ENCODE data around the gene NDUFA11. TPM values are rescaled to one million over a fixed set of nuclear protein-coding genes. Genes with fewer than 3 reads are reported as not detected.

Gene NDUFA11
- total and polyA plus RNA-seq, 2 of the 13 experiments (the other 11 are each of a cell fraction or from before 2014, with no cell fraction given) = 286 to 378 TPM

DNA sequence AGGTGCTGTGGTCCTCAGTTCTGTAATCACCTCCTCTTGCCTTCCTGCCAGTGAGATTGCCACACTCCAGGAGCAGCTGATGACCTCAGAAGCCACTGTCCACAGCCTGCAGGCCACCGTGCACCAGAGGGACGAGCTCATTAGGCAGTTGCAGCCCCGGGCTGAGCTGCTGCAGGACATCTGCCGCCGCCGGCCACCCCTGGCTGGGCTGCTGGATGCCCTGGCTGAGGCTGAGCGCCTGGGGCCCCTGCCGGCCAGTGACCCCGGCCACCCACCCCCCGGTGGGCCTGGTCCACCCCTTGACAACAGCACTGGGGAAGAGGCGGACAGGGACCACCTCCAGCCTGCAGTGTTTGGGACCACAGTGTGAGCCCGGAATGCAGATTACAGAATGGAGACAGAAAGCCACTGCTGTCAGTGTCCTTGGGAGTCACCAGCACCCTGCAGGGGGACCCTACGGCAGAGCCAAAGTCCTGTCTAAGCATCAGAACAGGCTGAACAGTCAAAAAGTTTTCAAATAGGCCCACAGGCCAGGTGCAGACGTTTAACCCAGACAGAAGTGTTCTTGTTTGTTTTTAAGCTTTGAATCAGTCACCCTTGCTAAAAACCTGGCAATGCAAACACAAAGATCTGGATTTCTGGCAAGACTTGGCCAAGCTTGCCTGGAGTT is 5.3 kb upstream of the NDUFA11 start:
- FAIRE-seq (peak; percentile 98), DNase-seq (ENCODE audit: low spot score) (peak; percentile 92), ATAC-seq (peak; percentile 44)
- H2AFZ ChIP-seq (ENCODE audit: low read length) = no peak overlapping the region
- ChIA-PET POLR2A (interaction anchor here (0.9 to 2.9 kb wide), 6 partner anchors 38 to 105 kb away, joined by 3 to 14 read pairs (median 5); partner anchors contain the start of gene FUT5), CTCF (ENCODE audit: low intra/inter-chr PET ratio, low total read pairs) (no interaction called here)
- peak overlapping the region; percentile 25 to 66 (median 36) for H3K4me3 ChIP-seq (replicated peaks in 1 of 3; ENCODE audit: insufficient read depth in 1 of 3, low read depth in 2 of 3, low read length in 3 of 3)
- intact Hi-C loops (cut with micrococcal nuclease; ENCODE audit: unreplicated experiment) = loop anchor here (2.0 kb wide), 1 partner anchor 46 kb away; no protein-coding TSS in a partner anchor
- in situ Hi-C loops (cut with HindIII; ENCODE audit: extremely low pct_ligation_motif_present, low pct_unique_long_range_greater_than_20kb) = no loop called here
- no TSS peak for BruUV-seq (replicated peaks)
- H3K9ac ChIP-seq (ENCODE audit: insufficient read depth, low read depth, low read length) = peak overlapping the region; percentile 80
- H3K4me2 ChIP-seq (ENCODE audit: low read depth, low read length) = peak overlapping the region; percentile 79
- peaks cover 78% of the 10 kb centered on the region for H3K4me1 ChIP-seq (ENCODE audit: insufficient read depth, low read length)
- no peaks in the 10 kb centered on the region for H3K36me3 ChIP-seq (replicated peaks in 1 of 2; ENCODE audit: control insufficient read depth in 1 of 2, insufficient read depth in 2 of 2, low read length in 2 of 2)
- 0% methylated on average over 3 of the region's 14 CpGs for WGBS (ENCODE audit: low lambda C conversion rate)
- peaks cover 5% of the 10 kb centered on the region for H3K79me2 ChIP-seq (ENCODE audit: insufficient read depth, low read length)
- no peaks in the 10 kb centered on the region for H4K20me1 ChIP-seq (ENCODE audit: insufficient read depth, low read length)
- H3K9me3 ChIP-seq (ENCODE audit: low read length) = no peaks in the 10 kb centered on the region
- H3K27me3 ChIP-seq (ENCODE audit: control insufficient read depth in 1 of 2, insufficient read depth in 2 of 2, low read length in 2 of 2) = no peaks in the 10 kb centered on the region
- H3K27ac ChIP-seq (ENCODE audit: extremely low read length, insufficient read depth, low read length) = peak overlapping the region; percentile 96
- TF ChIP-seq AGO1 (IDR thresholded peaks at IDR 0.05; ENCODE audit: low read depth, low read length, poor library complexity, severe bottlenecking) = no peak
- TF ChIP-seq ARID2 (CRISPR knock-in tag; IDR thresholded peaks at IDR 0.05; ENCODE audit: borderline replicate concordance) = peak; percentile 72; the same call in 1 of the 2 replicates
- TF ChIP-seq CREB1 (IDR thresholded peaks at IDR 0.05) = no peak
- TF ChIP-seq CREB1 (CRISPR knock-in tag; IDR thresholded peaks at IDR 0.05) = no peak
- no peak for TF ChIP-seq GTF3A (CRISPR knock-in tag; conservative IDR thresholded peaks at IDR 0.05)
- no peak for TF ChIP-seq TAF15 (IDR thresholded peaks at IDR 0.05; ENCODE audit: low read depth, low read length, poor library complexity, severe bottlenecking)
- TF ChIP-seq, protein P1, sequence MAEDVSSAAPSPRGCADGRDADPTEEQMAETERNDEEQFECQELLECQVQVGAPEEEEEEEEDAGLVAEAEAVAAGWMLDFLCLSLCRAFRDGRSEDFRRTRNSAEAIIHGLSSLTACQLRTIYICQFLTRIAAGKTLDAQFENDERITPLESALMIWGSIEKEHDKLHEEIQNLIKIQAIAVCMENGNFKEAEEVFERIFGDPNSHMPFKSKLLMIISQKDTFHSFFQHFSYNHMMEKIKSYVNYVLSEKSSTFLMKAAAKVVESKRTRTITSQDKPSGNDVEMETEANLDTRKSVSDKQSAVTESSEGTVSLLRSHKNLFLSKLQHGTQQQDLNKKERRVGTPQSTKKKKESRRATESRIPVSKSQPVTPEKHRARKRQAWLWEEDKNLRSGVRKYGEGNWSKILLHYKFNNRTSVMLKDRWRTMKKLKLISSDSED (CRISPR knock-in tag; IDR thresholded peaks at IDR 0.05) = no peak
- no peak for TF ChIP-seq IRX3 (CRISPR knock-in tag; IDR thresholded peaks at IDR 0.05; ENCODE audit: borderline replicate concordance, low read depth)
- TF ChIP-seq, protein P2, sequence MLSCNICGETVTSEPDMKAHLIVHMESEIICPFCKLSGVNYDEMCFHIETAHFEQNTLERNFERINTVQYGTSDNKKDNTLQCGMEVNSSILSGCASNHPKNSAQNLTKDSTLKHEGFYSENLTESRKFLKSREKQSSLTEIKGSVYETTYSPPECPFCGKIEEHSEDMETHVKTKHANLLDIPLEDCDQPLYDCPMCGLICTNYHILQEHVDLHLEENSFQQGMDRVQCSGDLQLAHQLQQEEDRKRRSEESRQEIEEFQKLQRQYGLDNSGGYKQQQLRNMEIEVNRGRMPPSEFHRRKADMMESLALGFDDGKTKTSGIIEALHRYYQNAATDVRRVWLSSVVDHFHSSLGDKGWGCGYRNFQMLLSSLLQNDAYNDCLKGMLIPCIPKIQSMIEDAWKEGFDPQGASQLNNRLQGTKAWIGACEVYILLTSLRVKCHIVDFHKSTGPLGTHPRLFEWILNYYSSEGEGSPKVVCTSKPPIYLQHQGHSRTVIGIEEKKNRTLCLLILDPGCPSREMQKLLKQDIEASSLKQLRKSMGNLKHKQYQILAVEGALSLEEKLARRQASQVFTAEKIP (CRISPR knock-in tag; IDR thresholded peaks at IDR 0.05; ENCODE audit: borderline replicate concordance) = no peak
- TF ChIP-seq, protein P3, sequence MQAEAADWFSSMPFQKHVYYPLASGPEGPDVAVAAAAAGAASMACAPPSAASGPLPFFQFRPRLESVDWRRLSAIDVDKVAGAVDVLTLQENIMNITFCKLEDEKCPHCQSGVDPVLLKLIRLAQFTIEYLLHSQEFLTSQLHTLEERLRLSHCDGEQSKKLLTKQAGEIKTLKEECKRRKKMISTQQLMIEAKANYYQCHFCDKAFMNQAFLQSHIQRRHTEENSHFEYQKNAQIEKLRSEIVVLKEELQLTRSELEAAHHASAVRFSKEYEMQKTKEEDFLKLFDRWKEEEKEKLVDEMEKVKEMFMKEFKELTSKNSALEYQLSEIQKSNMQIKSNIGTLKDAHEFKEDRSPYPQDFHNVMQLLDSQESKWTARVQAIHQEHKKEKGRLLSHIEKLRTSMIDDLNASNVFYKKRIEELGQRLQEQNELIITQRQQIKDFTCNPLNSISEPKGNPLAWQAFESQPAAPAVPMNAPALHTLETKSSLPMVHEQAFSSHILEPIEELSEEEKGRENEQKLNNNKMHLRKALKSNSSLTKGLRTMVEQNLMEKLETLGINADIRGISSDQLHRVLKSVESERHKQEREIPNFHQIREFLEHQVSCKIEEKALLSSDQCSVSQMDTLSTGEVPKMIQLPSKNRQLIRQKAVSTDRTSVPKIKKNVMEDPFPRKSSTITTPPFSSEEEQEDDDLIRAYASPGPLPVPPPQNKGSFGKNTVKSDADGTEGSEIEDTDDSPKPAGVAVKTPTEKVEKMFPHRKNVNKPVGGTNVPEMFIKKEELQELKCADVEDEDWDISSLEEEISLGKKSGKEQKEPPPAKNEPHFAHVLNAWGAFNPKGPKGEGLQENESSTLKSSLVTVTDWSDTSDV (CRISPR knock-in tag; IDR thresholded peaks at IDR 0.05) = no peak
- TF ChIP-seq, protein P4, sequence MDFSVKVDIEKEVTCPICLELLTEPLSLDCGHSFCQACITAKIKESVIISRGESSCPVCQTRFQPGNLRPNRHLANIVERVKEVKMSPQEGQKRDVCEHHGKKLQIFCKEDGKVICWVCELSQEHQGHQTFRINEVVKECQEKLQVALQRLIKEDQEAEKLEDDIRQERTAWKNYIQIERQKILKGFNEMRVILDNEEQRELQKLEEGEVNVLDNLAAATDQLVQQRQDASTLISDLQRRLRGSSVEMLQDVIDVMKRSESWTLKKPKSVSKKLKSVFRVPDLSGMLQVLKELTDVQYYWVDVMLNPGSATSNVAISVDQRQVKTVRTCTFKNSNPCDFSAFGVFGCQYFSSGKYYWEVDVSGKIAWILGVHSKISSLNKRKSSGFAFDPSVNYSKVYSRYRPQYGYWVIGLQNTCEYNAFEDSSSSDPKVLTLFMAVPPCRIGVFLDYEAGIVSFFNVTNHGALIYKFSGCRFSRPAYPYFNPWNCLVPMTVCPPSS (IDR thresholded peaks at IDR 0.05) = no peak
- TF ChIP-seq, protein P5, sequence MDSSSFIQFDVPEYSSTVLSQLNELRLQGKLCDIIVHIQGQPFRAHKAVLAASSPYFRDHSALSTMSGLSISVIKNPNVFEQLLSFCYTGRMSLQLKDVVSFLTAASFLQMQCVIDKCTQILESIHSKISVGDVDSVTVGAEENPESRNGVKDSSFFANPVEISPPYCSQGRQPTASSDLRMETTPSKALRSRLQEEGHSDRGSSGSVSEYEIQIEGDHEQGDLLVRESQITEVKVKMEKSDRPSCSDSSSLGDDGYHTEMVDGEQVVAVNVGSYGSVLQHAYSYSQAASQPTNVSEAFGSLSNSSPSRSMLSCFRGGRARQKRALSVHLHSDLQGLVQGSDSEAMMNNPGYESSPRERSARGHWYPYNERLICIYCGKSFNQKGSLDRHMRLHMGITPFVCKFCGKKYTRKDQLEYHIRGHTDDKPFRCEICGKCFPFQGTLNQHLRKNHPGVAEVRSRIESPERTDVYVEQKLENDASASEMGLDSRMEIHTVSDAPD (CRISPR knock-in tag; IDR thresholded peaks at IDR 0.05) = peak; percentile 81; the same call in 1 of the 2 replicates
- TF ChIP-seq XRCC5 (optimal IDR thresholded peaks at IDR 0.05; ENCODE audit: low read length) = peak; percentile 41
- TF ChIP-seq ZFY (CRISPR knock-in tag; IDR thresholded peaks at IDR 0.05) = peak; percentile 46; the same call in 1 of the 2 replicates
- TF ChIP-seq ZNF557 (CRISPR knock-in tag; IDR thresholded peaks at IDR 0.05) = no peak
